Activated CD8-positive, alpha-beta T cell treated with anti-CD3 and anti-CD28 coated beads for 36 hours (primary cell): Measurements from ENCODE around the gene KLHDC3. TPM values are rescaled to one million over a fixed set of nuclear protein-coding genes. Genes with fewer than 3 reads are reported as not detected.

Experiments
- ATAC-seq: fragments of 200-7000 bp; cut with Tn5 transposase; one replicate; pipeline ENCODE4 v1.10.0; 2021; ENCODE audit warnings: mild to moderate bottlenecking, moderate library complexity
- CTCF ChIA-PET: fragments of 350-600 bp; sonication (Branson Sonifier 250); formaldehyde crosslinking; loops from one replicate; lab custom pipeline; 2021; ENCODE audit warnings: antibody characterized with exemption; lab: Charles Lee
- POLR2A ChIA-PET: fragments of 350-600 bp; sonication (Branson Sonifier 250); formaldehyde crosslinking; loops from one replicate; lab custom pipeline; 2021; ENCODE audit warnings: antibody characterized with exemption; lab: Charles Lee
- DNase-seq: peaks from one replicate; pipeline ENCODE4 v3.0.0-alpha.2; 2020
- H3K27ac Mint-ChIP-seq: one replicate; pipeline ENCODE4 v1.8.0; 2021; ENCODE audit warnings: mild to moderate bottlenecking, mixed read lengths
- H3K27me3 Mint-ChIP-seq: one replicate; pipeline ENCODE4 v1.8.0; 2021; ENCODE audit warnings: mixed read lengths
- H3K36me3 Mint-ChIP-seq: one replicate; pipeline ENCODE4 v1.8.0; 2021; ENCODE audit warnings: low read depth, mixed read lengths
- H3K4me1 Mint-ChIP-seq: one replicate; pipeline ENCODE4 v1.8.0; 2021; ENCODE audit warnings: low read depth, mixed read lengths
- H3K4me3 Mint-ChIP-seq: one replicate; pipeline ENCODE4 v1.8.0; 2021; ENCODE audit warnings: mild to moderate bottlenecking, moderate library complexity, mixed read lengths
- H3K9me3 Mint-ChIP-seq: one replicate; pipeline ENCODE4 v1.8.0; 2021; ENCODE audit warnings: mixed read lengths
- intact Hi-C: fragments of 100-400 bp; cut with micrococcal nuclease; formaldehyde crosslinking; loops from one replicate; pipeline ENCODE4 v1.10.0; 2022
- total RNA-seq, 2 experiments: library from RNA; stranded (reverse); gene quantifications; one replicate each; pipeline ENCODE4 v1.2.3, GENCODE V29; 2021
- TF ChIP-seq, protein P1 (sequence below): fragments of 200-600 bp; IDR thresholded peaks from one replicate; pipeline ENCODE4 v1.8.0; 2022; ENCODE audit warnings: antibody characterized with exemption, mild to moderate bottlenecking

Gene KLHDC3
- total RNA-seq, 2 experiments from 2014 or later: 58.6 to 64.0 TPM

GRCh38 chr6:43034190-43034525, 20.1 kb downstream of the KLHDC3 start:
- CTCF ChIA-PET: interaction anchor here (1.6 kb wide), 1 partner anchor 11 kb away, joined by 3 read pairs; no protein-coding TSS in a partner anchor
- TF ChIP-seq, protein P1, sequence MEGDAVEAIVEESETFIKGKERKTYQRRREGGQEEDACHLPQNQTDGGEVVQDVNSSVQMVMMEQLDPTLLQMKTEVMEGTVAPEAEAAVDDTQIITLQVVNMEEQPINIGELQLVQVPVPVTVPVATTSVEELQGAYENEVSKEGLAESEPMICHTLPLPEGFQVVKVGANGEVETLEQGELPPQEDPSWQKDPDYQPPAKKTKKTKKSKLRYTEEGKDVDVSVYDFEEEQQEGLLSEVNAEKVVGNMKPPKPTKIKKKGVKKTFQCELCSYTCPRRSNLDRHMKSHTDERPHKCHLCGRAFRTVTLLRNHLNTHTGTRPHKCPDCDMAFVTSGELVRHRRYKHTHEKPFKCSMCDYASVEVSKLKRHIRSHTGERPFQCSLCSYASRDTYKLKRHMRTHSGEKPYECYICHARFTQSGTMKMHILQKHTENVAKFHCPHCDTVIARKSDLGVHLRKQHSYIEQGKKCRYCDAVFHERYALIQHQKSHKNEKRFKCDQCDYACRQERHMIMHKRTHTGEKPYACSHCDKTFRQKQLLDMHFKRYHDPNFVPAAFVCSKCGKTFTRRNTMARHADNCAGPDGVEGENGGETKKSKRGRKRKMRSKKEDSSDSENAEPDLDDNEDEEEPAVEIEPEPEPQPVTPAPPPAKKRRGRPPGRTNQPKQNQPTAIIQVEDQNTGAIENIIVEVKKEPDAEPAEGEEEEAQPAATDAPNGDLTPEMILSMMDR: no peak
- Mint-ChIP-seq H3K27ac (peak overlapping the region; percentile 49), H3K9me3 (no peaks in the 10 kb centered on the region), H3K27me3 (no peaks in the 10 kb centered on the region), H3K4me1 (peaks cover 4% of the 10 kb centered on the region), H3K36me3 (peaks cover 32% of the 10 kb centered on the region), H3K4me3 (no peak overlapping the region)
- DNase-seq (no peak), ATAC-seq (no peak)
- intact Hi-C loops: no loop called here
- POLR2A ChIA-PET: no interaction called here

DNA sequence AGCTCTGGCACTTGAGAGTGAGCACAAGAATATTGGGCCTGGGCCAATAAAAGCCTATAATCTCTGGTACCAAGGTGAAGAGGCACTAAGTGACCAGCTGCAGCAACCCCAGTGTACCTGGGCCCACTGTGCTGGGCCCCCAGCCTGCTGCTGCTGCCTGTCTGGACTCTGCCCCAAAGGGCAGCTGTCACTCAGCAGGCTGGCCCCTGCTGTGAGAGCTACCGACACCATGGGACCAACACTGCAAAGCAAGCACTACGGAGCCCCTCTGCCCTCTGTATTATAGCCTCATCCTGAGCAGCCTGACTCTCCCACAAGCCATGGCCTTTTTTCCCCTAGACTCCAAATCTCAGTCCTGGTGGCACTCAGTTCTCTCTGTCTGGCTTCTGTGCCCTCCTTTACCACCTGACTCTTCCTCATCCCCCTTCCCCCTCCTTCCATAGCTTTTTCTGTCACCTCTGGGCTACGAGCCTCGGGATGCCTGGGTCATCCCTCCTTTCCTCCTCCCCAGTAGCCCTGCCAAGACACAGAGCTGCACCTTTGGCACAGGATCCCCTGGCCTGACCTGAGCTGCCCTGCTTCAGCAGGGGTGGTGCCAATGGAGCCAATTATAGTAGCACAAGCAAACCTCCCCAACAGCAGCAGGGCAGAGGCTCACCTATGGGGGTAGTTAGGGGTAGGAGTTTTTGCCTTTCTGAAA, 21.6 kb downstream of the KLHDC3 start:
- peaks cover 4% of the 10 kb centered on the region for H3K4me1 Mint-ChIP-seq
- TF ChIP-seq, protein P1: no peak
- DNase-seq: no peak
- intact Hi-C loops: no loop called here
- POLR2A ChIA-PET: interaction anchor here (0.6 kb wide), 2 partner anchors 19 to 393 kb away, joined by 3 to 4 read pairs; no protein-coding TSS in a partner anchor
- no peaks in the 10 kb centered on the region for H3K9me3 Mint-ChIP-seq
- no peak overlapping the region for H3K27ac Mint-ChIP-seq
- H3K27me3 Mint-ChIP-seq: no peaks in the 10 kb centered on the region
- peaks cover 30% of the 10 kb centered on the region for H3K36me3 Mint-ChIP-seq
- ATAC-seq: no peak
- no peak overlapping the region for H3K4me3 Mint-ChIP-seq
- CTCF ChIA-PET: interaction anchor here (1.0 to 1.6 kb wide), 4 partner anchors 12 to 108 kb away, joined by 3 to 4 read pairs (median 3); no protein-coding TSS in a partner anchor

DNA sequence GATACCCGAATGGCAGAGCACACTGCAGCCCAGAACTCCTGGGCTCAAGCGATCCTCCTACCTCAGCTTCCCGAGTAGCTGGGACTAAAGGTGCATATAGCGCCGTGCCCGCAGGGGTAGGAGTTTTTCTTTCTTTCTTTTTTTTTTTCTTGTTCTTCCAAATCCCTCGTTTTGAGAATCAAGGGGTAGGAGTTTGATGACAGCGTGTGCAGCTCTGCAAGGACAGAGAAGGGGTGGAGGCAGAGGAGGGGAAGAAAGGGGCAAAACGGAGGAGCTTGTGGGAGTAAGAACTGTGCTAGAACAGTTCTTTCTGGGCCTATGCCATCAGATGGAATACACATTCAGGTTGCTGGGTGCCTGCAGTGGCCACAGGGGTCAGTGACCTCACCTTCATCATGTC, 22.7 kb downstream of the KLHDC3 start:
- Mint-ChIP-seq H3K4me3 (no peak overlapping the region), H3K36me3 (peaks cover 24% of the 10 kb centered on the region), H3K27ac (no peak overlapping the region), H3K4me1 (peaks cover 4% of the 10 kb centered on the region), H3K27me3 (no peaks in the 10 kb centered on the region), H3K9me3 (no peaks in the 10 kb centered on the region)
- CTCF ChIA-PET: interaction anchor here (1.0 kb wide), 1 partner anchor 107 kb away, joined by 4 read pairs; no protein-coding TSS in a partner anchor
- intact Hi-C loops: no loop called here
- TF ChIP-seq, protein P1: no peak
- POLR2A ChIA-PET: no interaction called here
- DNase-seq (no peak), ATAC-seq (no peak)

DNA sequence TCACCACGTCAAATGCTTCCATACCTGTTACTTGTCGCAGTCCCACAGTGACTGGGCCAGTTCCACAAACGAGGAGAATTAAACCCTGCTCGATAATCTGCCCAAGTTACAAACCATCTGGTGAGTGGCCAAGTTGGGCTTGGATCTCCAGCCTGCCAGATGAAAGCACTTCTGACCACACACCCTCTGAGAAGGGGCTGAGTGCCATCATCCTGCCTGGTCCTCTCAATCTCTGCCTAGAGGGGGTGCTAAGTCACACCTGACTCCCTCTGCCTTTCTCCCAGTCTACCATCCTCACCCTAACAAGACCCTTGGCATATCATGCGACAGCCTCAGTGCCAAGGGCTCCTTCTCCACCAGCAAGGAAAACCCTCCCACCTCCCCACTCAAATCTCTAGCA, 23.1 kb downstream of the KLHDC3 start:
- Mint-ChIP-seq H3K9me3 (no peaks in the 10 kb centered on the region), H3K4me3 (no peak overlapping the region), H3K36me3 (peaks cover 22% of the 10 kb centered on the region), H3K4me1 (peaks cover 4% of the 10 kb centered on the region), H3K27me3 (no peaks in the 10 kb centered on the region), H3K27ac (no peak overlapping the region)
- TF ChIP-seq, protein P1: no peak
- intact Hi-C loops: no loop called here
- CTCF ChIA-PET: no interaction called here
- no peak for ATAC-seq
- POLR2A ChIA-PET: no interaction called here
- DNase-seq: no peak

DNA sequence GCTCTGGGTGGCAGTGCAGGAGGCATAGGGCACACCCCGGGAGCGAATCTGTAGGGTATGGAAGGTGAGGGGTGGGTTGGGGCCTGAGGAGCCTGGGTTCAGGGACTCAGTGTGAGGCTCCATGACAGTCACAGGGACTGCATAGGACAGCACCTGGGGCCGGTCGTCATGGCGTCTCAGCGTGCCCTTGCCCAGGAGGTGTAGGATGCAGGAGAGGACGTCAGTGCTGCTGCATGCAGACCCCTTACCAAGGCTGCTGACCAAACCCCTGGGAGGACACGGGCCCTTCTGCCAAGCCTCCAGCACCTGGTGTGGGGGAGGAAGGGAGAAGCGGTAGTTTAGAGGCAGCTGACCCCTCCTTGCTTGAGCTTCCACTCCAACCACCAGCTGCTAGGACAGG, 23.7 kb downstream of the KLHDC3 start:
- no peak overlapping the region for H3K27ac Mint-ChIP-seq
- no peaks in the 10 kb centered on the region for H3K9me3 Mint-ChIP-seq
- intact Hi-C loops: no loop called here
- ChIA-PET POLR2A (interaction anchor here (0.6 kb wide), 1 partner anchor 776 kb away, joined by 3 read pairs; no protein-coding TSS in a partner anchor), CTCF (no interaction called here)
- ATAC-seq (no peak), DNase-seq (no peak)
- H3K4me1 Mint-ChIP-seq: peaks cover 4% of the 10 kb centered on the region
- TF ChIP-seq, protein P1: no peak
- H3K36me3 Mint-ChIP-seq: peaks cover 22% of the 10 kb centered on the region
- H3K4me3 Mint-ChIP-seq: no peak overlapping the region
- no peaks in the 10 kb centered on the region for H3K27me3 Mint-ChIP-seq
